Adrenal gland (tissue), 5 donors: ENCODE data around the gene CPEB1.

Experiments
- CTCF ChIP-seq, 6 experiments: fragments of 450-650 bp in 4 of 6; fragments of 200-600 bp in 2 of 6; sonication (generic) in 1 of 6; IDR thresholded peaks; 1 replicate in 5 of 6; 2 replicates in 1 of 6; pipeline versions ENCODE4 v1.5.1 to v1.8.0; 2016 to 2021; ENCODE audit warnings: antibody characterized with exemption in 6 of 6, mild to moderate bottlenecking in 2 of 6, moderate library complexity in 1 of 6
- POLR2A ChIP-seq, 2 donors: fragments of 450-650 bp; IDR thresholded peaks; one replicate each; pipeline ENCODE4 v1.6.1; 2017; ENCODE audit warnings: antibody characterized with exemption in 2 of 2, mild to moderate bottlenecking in 2 of 2, moderate library complexity in 1 of 2
- donor health status: DM: no; HTN: no; CAD: no.

- no peak for TF ChIP-seq CTCF (IDR thresholded peaks at IDR 0.05)
- no peak for TF ChIP-seq POLR2A (IDR thresholded peaks at IDR 0.05)
Observed at GRCh38 chr15:82553846-82554245, 93.3 kb downstream of the CPEB1 start.
